Stimulated activated CD4-positive, alpha-beta T cell treated with anti-CD3 and anti-CD28 coated beads, Interleukin-15, amount 100 ng/mL, for 48 hours (primary cell): ENCODE data around the gene NLE1.
"Not testable (repeated sequence)": the region's sequence is repeated elsewhere in the genome, so short reads cannot be mapped to it uniquely, and the experiment has no call there.

Source experiments
- DNase-seq, 2 donors: peaks; one replicate each; pipeline ENCODE4 v3.0.0-alpha.2; 2020; ENCODE audit warnings: low read depth in 2 of 2

The NLE1 gene

GRCh38 chr17:35162755-35163154 is 20.7 kb upstream of the NLE1 start:
- no peak for DNase-seq

GRCh38 chr17:35161281-35161761 is 19.2 kb upstream of the NLE1 start:
- DNase-seq: no peak

- no peak for DNase-seq
These were observed 18.5 kb upstream of the NLE1 start for GRCh38 chr17:35160354-35161201.

- no peak for DNase-seq
These were observed 17.8 kb upstream of the NLE1 start for GRCh38 chr17:35159940-35160339.

GRCh38 chr17:35155246-35155645 is 13.1 kb upstream of the NLE1 start:
- DNase-seq: no peak

- DNase-seq: no peak
These were observed 12.4 kb upstream of the NLE1 start for GRCh38 chr17:35154196-35155165.

GRCh38 chr17:35152421-35153140 is 10.5 kb upstream of the NLE1 start:
- DNase-seq: no peak

- not testable (repeated sequence) for DNase-seq
These were observed 9.0 kb upstream of the NLE1 start for GRCh38 chr17:35151080-35151479.

- no peak for DNase-seq
These were observed 7.8 kb upstream of the NLE1 start for GRCh38 chr17:35149941-35150340.

GRCh38 chr17:35148144-35148543 is 6.0 kb upstream of the NLE1 start:
- DNase-seq: no peak

- DNase-seq: no peak
These were observed 5.3 kb upstream of the NLE1 start, which contains the start of gene UNC45B for GRCh38 chr17:35147375-35147905. Gene UNC45B, plus strand, starts transcription at chr17:35147817. Its CDS starts 447 bp downstream, at chr17:35148264.

- no peak for DNase-seq
These were observed 4.2 kb upstream of the NLE1 start for GRCh38 chr17:35146214-35146833.

- DNase-seq: no peak
These were observed 2.7 kb upstream of the NLE1 start for GRCh38 chr17:35144840-35145239.

- DNase-seq: no peak
These were observed 329 bp upstream of the NLE1 start for GRCh38 chr17:35142467-35142796.

GRCh38 chr17:35138218-35138617 is 3.9 kb downstream of the NLE1 start:
- no peak for DNase-seq

GRCh38 chr17:35135322-35135721 is 6.8 kb downstream of the NLE1 start:
- no peak for DNase-seq

GRCh38 chr17:35132816-35133550 is 9.1 kb downstream of the NLE1 start:
- DNase-seq: no peak

- DNase-seq: no peak
These were observed 10.0 kb downstream of the NLE1 start for GRCh38 chr17:35132099-35132498.

- DNase-seq: no peak
These were observed 11.7 kb downstream of the NLE1 start for GRCh38 chr17:35130392-35130791.

- no peak for DNase-seq
These were observed 12.1 kb downstream of the NLE1 start for GRCh38 chr17:35129973-35130351.
